Amygdala (tissue), 56 donors: ENCODE measurements around the gene TOX2.

Experiments used
- DNase-seq, 56 donors: peaks; one replicate each; lab custom pipeline; 2025; lab: John Stamatoyannopoulos, UW

Gene TOX2

GRCh38 chr20:44028003-44028730, 113.5 kb downstream of the TOX2 start:
- DNase-seq = no peak

GRCh38 chr20:44028868-44029847, 114.5 kb downstream of the TOX2 start:
- no peak for DNase-seq

GRCh38 chr20:44029848-44030230, 115.2 kb downstream of the TOX2 start:
- no peak for DNase-seq

- DNase-seq = no peak
Measured at GRCh38 chr20:44030394-44030793, 115.7 kb downstream of the TOX2 start.

- DNase-seq = no peak
Measured at GRCh38 chr20:44031001-44031574, 116.4 kb downstream of the TOX2 start.

GRCh38 chr20:44031781-44032582, 117.3 kb downstream of the TOX2 start:
- no peak for DNase-seq

- DNase-seq = no peak
Measured at GRCh38 chr20:44032583-44033331, 118.1 kb downstream of the TOX2 start.

- no peak for DNase-seq
Measured at GRCh38 chr20:44033344-44033743, 118.7 kb downstream of the TOX2 start.

- DNase-seq = no peak
Measured at GRCh38 chr20:44033873-44034272, 119.2 kb downstream of the TOX2 start.

GRCh38 chr20:44034451-44034850, 119.8 kb downstream of the TOX2 start:
- no peak for DNase-seq

GRCh38 chr20:44034965-44035635, 120.4 kb downstream of the TOX2 start:
- no peak for DNase-seq

GRCh38 chr20:44035924-44036323, 121.3 kb downstream of the TOX2 start:
- DNase-seq = no peak

GRCh38 chr20:44036441-44036840, 121.8 kb downstream of the TOX2 start:
- no peak for DNase-seq

GRCh38 chr20:44038681-44039123, 124.0 kb downstream of the TOX2 start:
- peak in 44 of 56 donors; percentile 6 to 92 (median 49) for DNase-seq

GRCh38 chr20:44039147-44039546, 124.5 kb downstream of the TOX2 start:
- DNase-seq = no peak

GRCh38 chr20:44039741-44040140, 125.1 kb downstream of the TOX2 start:
- DNase-seq = no peak

GRCh38 chr20:44040202-44040915, 125.7 kb downstream of the TOX2 start:
- DNase-seq = no peak

- no peak for DNase-seq
Measured at GRCh38 chr20:44041001-44041400, 126.3 kb downstream of the TOX2 start.
